SK-N-SH treated with all-trans-retinoic acid at 6 μM for 48 hours (cell line): ENCODE data around the gene ZNF326.
A peak's percentile ranks its signal among the peaks of the same experiment; 100 is the strongest.

Experiments
- ATAC-seq: fragments of 200-7000 bp; cut with Tn5 transposase; 3 replicates; pipeline ENCODE4 v1.9.1; 2020; ENCODE audit warnings: mild to moderate bottlenecking, moderate library complexity
- ARNTL ChIP-seq: fragments of 450-650 bp; formaldehyde crosslinking; IDR thresholded peaks from 2 replicates; pipeline ENCODE4 v1.5.0; 2020; ENCODE audit warnings: low read depth, mild to moderate bottlenecking, moderate library complexity, borderline replicate concordance
- BACH2 ChIP-seq: fragments of 250-450 bp; sonication (Bioruptor Pico); IDR thresholded peaks from 2 replicates; pipeline ENCODE4 v1.9.0; 2021; ENCODE audit warnings: mild to moderate bottlenecking, borderline replicate concordance
- CSDC2 ChIP-seq: fragments of 250-450 bp; sonication (Bioruptor Pico); IDR thresholded peaks from 2 replicates; pipeline ENCODE4 v1.5.0; 2020; ENCODE audit warnings: mild to moderate bottlenecking, moderate library complexity
- ESRRG ChIP-seq: fragments of 250-450 bp; sonication (Bioruptor Pico); IDR thresholded peaks from 2 replicates; pipeline ENCODE4 v1.6.1; 2021; ENCODE audit warnings: mild to moderate bottlenecking
- GLIS3 ChIP-seq: fragments of 250-450 bp; sonication (Bioruptor Pico); IDR thresholded peaks from 2 replicates; pipeline ENCODE4 v1.5.0; 2020; ENCODE audit warnings: mild to moderate bottlenecking, moderate library complexity
- ISL1 ChIP-seq: fragments of 250-450 bp; sonication (Bioruptor Pico); IDR thresholded peaks from 2 replicates; pipeline ENCODE4 v2.1.2; 2022; ENCODE audit warnings: mild to moderate bottlenecking, moderate library complexity
- OSR1 ChIP-seq: fragments of 250-450 bp; sonication (Bioruptor Pico); IDR thresholded peaks from 2 replicates; pipeline ENCODE4 v1.8.0; 2022; ENCODE audit warnings: moderate library complexity, mild to moderate bottlenecking, inconsistent platforms
- PPARA ChIP-seq: fragments of 250-450 bp; sonication (Bioruptor Pico); IDR thresholded peaks from 2 replicates; pipeline ENCODE4 v1.5.0; 2020; ENCODE audit warnings: mild to moderate bottlenecking, borderline replicate concordance
- RARB ChIP-seq: fragments of 250-450 bp; sonication (Bioruptor Pico); IDR thresholded peaks from 2 replicates; pipeline ENCODE4 v1.8.0; 2021; ENCODE audit warnings: mild to moderate bottlenecking, moderate library complexity
- SNAI2 ChIP-seq: fragments of 250-450 bp; sonication (Bioruptor Pico); IDR thresholded peaks from 2 replicates; pipeline ENCODE4 v1.5.0; 2020; ENCODE audit warnings: mild to moderate bottlenecking, moderate library complexity
- TCF4 ChIP-seq: fragments of 250-450 bp; sonication (Bioruptor Pico); IDR thresholded peaks from 2 replicates; pipeline ENCODE4 v1.8.0; 2021; ENCODE audit warnings: mild to moderate bottlenecking, moderate library complexity, borderline replicate concordance
- TOX ChIP-seq: fragments of 250-450 bp; sonication (Bioruptor Pico); IDR thresholded peaks from 2 replicates; pipeline ENCODE4 v1.8.0; 2021; ENCODE audit warnings: mild to moderate bottlenecking, moderate library complexity, borderline replicate concordance
- ZC3H10 ChIP-seq: fragments of 250-450 bp; sonication (Bioruptor Pico); IDR thresholded peaks from 2 replicates; pipeline ENCODE4 v1.5.1; 2021; ENCODE audit warnings: mild to moderate bottlenecking, moderate library complexity
- ZFP3 ChIP-seq: fragments of 250-450 bp; sonication (Bioruptor Pico); IDR thresholded peaks from 2 replicates; pipeline ENCODE4 v1.5.0; 2020; ENCODE audit warnings: mild to moderate bottlenecking, moderate library complexity
- ZNF565 ChIP-seq: fragments of 450-650 bp; formaldehyde crosslinking; conservative IDR thresholded peaks from 2 replicates; pipeline ENCODE4 v1.5.0; 2020; ENCODE audit warnings: low read depth, mild to moderate bottlenecking, moderate library complexity
- ZNF8 ChIP-seq: fragments of 450-650 bp; formaldehyde crosslinking; IDR thresholded peaks from 2 replicates; pipeline ENCODE4 v1.5.0; 2020; ENCODE audit warnings: mild to moderate bottlenecking, moderate library complexity
- TF ChIP-seq, protein P1 (sequence below): fragments of 250-450 bp; sonication (Bioruptor Pico); IDR thresholded peaks from 2 replicates; pipeline ENCODE4 v1.8.0; 2020; ENCODE audit warnings: mild to moderate bottlenecking, moderate library complexity, borderline replicate concordance
- TF ChIP-seq, protein P2 (sequence below): fragments of 250-450 bp; sonication (Bioruptor Pico); IDR thresholded peaks from 2 replicates; pipeline ENCODE4 v1.8.0; 2021; ENCODE audit warnings: low read depth, mild to moderate bottlenecking, moderate library complexity, borderline replicate concordance
- TF ChIP-seq, protein P3 (sequence below): fragments of 250-450 bp; sonication (Bioruptor Pico); IDR thresholded peaks from 2 replicates; pipeline ENCODE4 v1.5.1; 2020; ENCODE audit warnings: low read depth, mild to moderate bottlenecking, moderate library complexity
- TF ChIP-seq, protein P4 (sequence below): fragments of 250-450 bp; sonication (Bioruptor Pico); IDR thresholded peaks from 2 replicates; pipeline ENCODE4 v1.5.0; 2020; ENCODE audit warnings: mild to moderate bottlenecking, moderate library complexity
- TF ChIP-seq, protein P5 (sequence below): fragments of 250-450 bp; sonication (Bioruptor Pico); IDR thresholded peaks from 2 replicates; pipeline ENCODE4 v1.5.1; 2021; ENCODE audit warnings: mild to moderate bottlenecking, moderate library complexity

ZNF326 gene

DNA sequence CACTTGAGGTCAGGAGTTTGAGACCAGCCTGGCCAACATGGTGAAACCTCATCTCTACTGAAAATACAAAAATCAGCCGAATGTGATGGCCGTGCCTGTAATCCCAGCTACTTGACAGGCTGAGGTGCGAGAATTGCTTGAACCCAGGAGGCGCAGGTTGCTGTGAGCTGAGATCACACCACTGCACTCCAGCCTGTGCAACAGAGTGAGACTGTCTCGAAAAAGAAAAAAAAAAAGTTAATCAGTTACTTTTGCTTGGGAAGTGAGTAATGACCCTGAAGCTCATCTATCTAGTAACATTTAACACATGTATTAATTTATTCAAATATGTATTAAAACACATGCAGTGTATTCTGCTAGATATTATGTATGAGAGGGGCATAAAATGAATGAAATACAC, 49.4 kb downstream of the ZNF326 start:
- TF ChIP-seq ESRRG (CRISPR knock-in tag) = no peak
- TF ChIP-seq, protein P1, sequence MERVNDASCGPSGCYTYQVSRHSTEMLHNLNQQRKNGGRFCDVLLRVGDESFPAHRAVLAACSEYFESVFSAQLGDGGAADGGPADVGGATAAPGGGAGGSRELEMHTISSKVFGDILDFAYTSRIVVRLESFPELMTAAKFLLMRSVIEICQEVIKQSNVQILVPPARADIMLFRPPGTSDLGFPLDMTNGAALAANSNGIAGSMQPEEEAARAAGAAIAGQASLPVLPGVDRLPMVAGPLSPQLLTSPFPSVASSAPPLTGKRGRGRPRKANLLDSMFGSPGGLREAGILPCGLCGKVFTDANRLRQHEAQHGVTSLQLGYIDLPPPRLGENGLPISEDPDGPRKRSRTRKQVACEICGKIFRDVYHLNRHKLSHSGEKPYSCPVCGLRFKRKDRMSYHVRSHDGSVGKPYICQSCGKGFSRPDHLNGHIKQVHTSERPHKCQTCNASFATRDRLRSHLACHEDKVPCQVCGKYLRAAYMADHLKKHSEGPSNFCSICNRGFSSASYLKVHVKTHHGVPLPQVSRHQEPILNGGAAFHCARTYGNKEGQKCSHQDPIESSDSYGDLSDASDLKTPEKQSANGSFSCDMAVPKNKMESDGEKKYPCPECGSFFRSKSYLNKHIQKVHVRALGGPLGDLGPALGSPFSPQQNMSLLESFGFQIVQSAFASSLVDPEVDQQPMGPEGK (CRISPR knock-in tag) = no peak
- TF ChIP-seq SNAI2 = no peak
- TF ChIP-seq ZNF565 (CRISPR knock-in tag) = no peak
- no peak for ATAC-seq

DNA sequence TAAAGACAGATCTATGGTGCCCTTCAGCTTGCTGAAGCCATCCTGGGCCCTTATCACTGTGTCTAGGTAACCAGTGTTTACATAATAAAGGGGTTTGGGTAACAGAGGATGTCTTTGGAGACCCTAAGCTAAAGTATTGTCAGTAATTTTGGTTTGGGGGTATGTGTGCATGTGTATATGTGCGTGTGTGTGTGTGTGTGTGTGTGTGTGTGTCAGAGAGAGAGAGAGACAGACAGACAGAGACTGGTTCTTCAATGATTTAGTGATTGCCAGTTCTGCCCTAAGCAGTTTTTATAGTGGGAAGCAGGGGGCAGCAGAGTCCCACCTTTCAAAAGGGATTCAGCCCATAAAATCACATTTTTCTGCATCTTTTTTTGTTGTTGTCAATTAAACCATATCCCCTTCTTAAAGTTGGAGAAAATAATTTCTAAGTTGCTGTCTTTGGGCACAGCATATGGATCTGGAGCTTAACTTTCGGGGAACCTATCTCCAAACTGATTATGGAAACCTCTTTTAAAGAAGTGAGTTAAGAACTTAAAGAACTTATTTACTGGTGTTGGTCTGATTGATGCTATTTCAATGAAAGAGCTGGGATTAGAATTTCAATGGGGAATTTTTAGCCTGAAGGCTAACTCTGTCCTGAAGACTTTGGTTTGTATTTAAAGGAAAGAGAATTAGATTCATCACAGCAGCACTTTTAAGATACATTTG, 51.1 kb downstream of the ZNF326 start:
- no peak for TF ChIP-seq ZNF565 (CRISPR knock-in tag)
- no peak for TF ChIP-seq ESRRG (CRISPR knock-in tag)
- TF ChIP-seq, protein P1 (CRISPR knock-in tag) = no peak
- no peak for TF ChIP-seq RARB (CRISPR knock-in tag)
- TF ChIP-seq SNAI2 = no peak
- TF ChIP-seq, protein P2, sequence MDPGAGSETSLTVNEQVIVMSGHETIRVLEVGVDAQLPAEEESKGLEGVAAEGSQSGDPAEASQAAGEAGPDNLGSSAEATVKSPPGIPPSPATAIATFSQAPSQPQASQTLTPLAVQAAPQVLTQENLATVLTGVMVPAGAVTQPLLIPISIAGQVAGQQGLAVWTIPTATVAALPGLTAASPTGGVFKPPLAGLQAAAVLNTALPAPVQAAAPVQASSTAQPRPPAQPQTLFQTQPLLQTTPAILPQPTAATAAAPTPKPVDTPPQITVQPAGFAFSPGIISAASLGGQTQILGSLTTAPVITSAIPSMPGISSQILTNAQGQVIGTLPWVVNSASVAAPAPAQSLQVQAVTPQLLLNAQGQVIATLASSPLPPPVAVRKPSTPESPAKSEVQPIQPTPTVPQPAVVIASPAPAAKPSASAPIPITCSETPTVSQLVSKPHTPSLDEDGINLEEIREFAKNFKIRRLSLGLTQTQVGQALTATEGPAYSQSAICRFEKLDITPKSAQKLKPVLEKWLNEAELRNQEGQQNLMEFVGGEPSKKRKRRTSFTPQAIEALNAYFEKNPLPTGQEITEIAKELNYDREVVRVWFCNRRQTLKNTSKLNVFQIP (CRISPR knock-in tag) = no peak
- TF ChIP-seq TCF4 (CRISPR knock-in tag) = no peak
- TF ChIP-seq, protein P3, sequence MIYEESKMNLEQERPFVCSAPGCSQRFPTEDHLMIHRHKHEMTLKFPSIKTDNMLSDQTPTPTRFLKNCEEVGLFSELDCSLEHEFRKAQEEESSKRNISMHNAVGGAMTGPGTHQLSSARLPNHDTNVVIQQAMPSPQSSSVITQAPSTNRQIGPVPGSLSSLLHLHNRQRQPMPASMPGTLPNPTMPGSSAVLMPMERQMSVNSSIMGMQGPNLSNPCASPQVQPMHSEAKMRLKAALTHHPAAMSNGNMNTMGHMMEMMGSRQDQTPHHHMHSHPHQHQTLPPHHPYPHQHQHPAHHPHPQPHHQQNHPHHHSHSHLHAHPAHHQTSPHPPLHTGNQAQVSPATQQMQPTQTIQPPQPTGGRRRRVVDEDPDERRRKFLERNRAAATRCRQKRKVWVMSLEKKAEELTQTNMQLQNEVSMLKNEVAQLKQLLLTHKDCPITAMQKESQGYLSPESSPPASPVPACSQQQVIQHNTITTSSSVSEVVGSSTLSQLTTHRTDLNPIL (CRISPR knock-in tag) = no peak
- TF ChIP-seq TOX (CRISPR knock-in tag) = no peak
- TF ChIP-seq CSDC2 (CRISPR knock-in tag) = no peak
- no peak for TF ChIP-seq ISL1 (CRISPR knock-in tag)
- no peak for TF ChIP-seq OSR1 (CRISPR knock-in tag)
- TF ChIP-seq ZNF8 (CRISPR knock-in tag) = no peak
- TF ChIP-seq ZC3H10 (CRISPR knock-in tag) = no peak
- TF ChIP-seq ZFP3 (CRISPR knock-in tag) = no peak
- TF ChIP-seq ARNTL = no peak
- TF ChIP-seq, protein P4, sequence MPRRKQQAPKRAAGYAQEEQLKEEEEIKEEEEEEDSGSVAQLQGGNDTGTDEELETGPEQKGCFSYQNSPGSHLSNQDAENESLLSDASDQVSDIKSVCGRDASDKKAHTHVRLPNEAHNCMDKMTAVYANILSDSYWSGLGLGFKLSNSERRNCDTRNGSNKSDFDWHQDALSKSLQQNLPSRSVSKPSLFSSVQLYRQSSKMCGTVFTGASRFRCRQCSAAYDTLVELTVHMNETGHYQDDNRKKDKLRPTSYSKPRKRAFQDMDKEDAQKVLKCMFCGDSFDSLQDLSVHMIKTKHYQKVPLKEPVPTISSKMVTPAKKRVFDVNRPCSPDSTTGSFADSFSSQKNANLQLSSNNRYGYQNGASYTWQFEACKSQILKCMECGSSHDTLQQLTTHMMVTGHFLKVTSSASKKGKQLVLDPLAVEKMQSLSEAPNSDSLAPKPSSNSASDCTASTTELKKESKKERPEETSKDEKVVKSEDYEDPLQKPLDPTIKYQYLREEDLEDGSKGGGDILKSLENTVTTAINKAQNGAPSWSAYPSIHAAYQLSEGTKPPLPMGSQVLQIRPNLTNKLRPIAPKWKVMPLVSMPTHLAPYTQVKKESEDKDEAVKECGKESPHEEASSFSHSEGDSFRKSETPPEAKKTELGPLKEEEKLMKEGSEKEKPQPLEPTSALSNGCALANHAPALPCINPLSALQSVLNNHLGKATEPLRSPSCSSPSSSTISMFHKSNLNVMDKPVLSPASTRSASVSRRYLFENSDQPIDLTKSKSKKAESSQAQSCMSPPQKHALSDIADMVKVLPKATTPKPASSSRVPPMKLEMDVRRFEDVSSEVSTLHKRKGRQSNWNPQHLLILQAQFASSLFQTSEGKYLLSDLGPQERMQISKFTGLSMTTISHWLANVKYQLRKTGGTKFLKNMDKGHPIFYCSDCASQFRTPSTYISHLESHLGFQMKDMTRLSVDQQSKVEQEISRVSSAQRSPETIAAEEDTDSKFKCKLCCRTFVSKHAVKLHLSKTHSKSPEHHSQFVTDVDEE = no peak
- no peak for TF ChIP-seq PPARA
- peak; percentile 86 for ATAC-seq

DNA sequence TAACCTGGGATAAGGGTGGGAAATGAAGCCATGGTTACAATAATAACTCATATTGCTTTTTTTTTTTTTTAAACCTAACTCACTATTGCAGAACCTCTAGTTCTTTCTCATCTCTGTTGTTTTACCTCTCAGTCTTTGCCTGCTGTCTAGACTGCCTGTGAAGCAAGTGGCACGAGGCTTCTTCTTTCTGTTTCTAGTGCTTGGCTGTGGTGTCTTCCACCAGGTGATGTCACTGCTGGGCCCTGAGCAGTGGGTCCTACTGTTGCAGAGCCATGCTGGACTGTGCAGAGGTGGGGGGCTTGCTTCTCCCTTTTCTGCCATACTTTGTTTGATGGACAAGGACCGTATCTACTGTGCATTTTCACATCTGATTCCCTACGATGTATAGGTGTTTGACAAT, 51.7 kb downstream of the ZNF326 start:
- TF ChIP-seq, protein P5, sequence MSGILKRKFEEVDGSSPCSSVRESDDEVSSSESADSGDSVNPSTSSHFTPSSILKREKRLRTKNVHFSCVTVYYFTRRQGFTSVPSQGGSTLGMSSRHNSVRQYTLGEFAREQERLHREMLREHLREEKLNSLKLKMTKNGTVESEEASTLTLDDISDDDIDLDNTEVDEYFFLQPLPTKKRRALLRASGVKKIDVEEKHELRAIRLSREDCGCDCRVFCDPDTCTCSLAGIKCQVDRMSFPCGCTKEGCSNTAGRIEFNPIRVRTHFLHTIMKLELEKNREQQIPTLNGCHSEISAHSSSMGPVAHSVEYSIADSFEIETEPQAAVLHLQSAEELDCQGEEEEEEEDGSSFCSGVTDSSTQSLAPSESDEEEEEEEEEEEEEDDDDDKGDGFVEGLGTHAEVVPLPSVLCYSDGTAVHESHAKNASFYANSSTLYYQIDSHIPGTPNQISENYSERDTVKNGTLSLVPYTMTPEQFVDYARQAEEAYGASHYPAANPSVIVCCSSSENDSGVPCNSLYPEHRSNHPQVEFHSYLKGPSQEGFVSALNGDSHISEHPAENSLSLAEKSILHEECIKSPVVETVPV (CRISPR knock-in tag) = no peak
- no peak for TF ChIP-seq ZNF8 (CRISPR knock-in tag)
- TF ChIP-seq PPARA = no peak
- TF ChIP-seq ZFP3 (CRISPR knock-in tag) = no peak
- TF ChIP-seq RARB (CRISPR knock-in tag) = no peak
- no peak for TF ChIP-seq SNAI2
- TF ChIP-seq ISL1 (CRISPR knock-in tag) = no peak
- TF ChIP-seq TOX (CRISPR knock-in tag) = no peak
- TF ChIP-seq GLIS3 (CRISPR knock-in tag) = no peak
- TF ChIP-seq, protein P1 (CRISPR knock-in tag) = no peak
- TF ChIP-seq BACH2 (CRISPR knock-in tag) = no peak

More for the DNA sequence above, 51.7 kb downstream of the ZNF326 start:
- ATAC-seq = 0 out of 3 replicates have a peak, but pooled peaks have one; percentile 22
